ENCODE measurements around the gene LLGL2. TPM values are rescaled to one million over a fixed set of nuclear protein-coding genes. Genes with fewer than 3 reads are reported as not detected.
"Not testable (repeated sequence)": the region's sequence is repeated elsewhere in the genome, so short reads cannot be mapped to it uniquely, and the experiment has no call there.

The LLGL2 gene, protein sequence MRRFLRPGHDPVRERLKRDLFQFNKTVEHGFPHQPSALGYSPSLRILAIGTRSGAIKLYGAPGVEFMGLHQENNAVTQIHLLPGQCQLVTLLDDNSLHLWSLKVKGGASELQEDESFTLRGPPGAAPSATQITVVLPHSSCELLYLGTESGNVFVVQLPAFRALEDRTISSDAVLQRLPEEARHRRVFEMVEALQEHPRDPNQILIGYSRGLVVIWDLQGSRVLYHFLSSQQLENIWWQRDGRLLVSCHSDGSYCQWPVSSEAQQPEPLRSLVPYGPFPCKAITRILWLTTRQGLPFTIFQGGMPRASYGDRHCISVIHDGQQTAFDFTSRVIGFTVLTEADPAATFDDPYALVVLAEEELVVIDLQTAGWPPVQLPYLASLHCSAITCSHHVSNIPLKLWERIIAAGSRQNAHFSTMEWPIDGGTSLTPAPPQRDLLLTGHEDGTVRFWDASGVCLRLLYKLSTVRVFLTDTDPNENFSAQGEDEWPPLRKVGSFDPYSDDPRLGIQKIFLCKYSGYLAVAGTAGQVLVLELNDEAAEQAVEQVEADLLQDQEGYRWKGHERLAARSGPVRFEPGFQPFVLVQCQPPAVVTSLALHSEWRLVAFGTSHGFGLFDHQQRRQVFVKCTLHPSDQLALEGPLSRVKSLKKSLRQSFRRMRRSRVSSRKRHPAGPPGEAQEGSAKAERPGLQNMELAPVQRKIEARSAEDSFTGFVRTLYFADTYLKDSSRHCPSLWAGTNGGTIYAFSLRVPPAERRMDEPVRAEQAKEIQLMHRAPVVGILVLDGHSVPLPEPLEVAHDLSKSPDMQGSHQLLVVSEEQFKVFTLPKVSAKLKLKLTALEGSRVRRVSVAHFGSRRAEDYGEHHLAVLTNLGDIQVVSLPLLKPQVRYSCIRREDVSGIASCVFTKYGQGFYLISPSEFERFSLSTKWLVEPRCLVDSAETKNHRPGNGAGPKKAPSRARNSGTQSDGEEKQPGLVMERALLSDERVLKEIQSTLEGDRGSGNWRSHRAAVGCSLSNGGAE
- 10 to 100 TPM; 12.5 to 17.4 TPM for total RNA-seq

- no peaks in the 10 kb centered on the region for H3K9me3 Mint-ChIP-seq
- ATAC-seq (replicated peaks in 1 of 2), result peak; percentile 93
- peaks cover 13% of the 10 kb centered on the region for H3K4me1 Mint-ChIP-seq (ENCODE audit: low read depth)
- peak within 1 kb of the TSS; percentile 75 to 78 for H3K4me3 Mint-ChIP-seq
- no peaks in the 10 kb centered on the region for H3K27me3 Mint-ChIP-seq (ENCODE audit: low read depth)
- peaks cover 0 to 2% of the 10 kb centered on the region in 2 donors for H3K36me3 Mint-ChIP-seq (ENCODE audit: insufficient read depth in 2 of 2)
- peak; percentile 86 to 90 for DNase-seq
- no peak within 1 kb of the TSS for H3K27ac Mint-ChIP-seq
These were observed at the start of gene LLGL2 for GRCh38 chr17:75524970-75525805. LLGL2 (plus strand) TSS chr17:75525697; CDS start chr17:75543427, 17,730 bp downstream.

DNA sequence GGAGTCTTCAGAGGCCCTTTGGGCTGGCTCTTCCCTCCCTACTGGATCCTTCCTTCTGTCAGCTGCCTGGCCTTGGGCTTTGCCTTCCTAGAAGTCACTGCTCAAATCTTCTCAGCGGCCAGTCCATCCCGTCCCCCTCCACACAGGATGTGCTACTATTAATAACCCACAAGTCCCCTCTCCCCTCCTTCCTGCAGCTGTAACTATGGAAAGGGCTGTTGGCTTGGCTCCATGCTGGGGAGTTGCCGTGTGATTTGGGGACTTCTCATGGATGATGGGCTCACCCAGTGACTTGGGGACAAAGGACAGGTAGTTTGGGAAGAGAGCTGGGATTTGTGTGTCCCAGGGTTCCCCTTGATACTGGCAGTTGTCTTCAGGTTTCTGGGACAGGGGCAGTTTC, 49.6 kb upstream of the LLGL2 start:
- Mint-ChIP-seq H3K27ac (no peak overlapping the region), H3K27me3 (ENCODE audit: low read depth) (no peaks in the 10 kb centered on the region), H3K4me3 (no peak overlapping the region), H3K36me3 (ENCODE audit: insufficient read depth in 2 of 2) (no peaks in the 10 kb centered on the region), H3K4me1 (ENCODE audit: low read depth) (peaks cover 10% of the 10 kb centered on the region), H3K9me3 (no peaks in the 10 kb centered on the region)
- ATAC-seq (replicated peaks in 1 of 2), result no peak
- no peak for DNase-seq

GRCh38 chr17:75476271-75476671, 49.2 kb upstream of the LLGL2 start:
- H3K27me3 Mint-ChIP-seq (ENCODE audit: low read depth), result no peaks in the 10 kb centered on the region
- no peaks in the 10 kb centered on the region for H3K9me3 Mint-ChIP-seq
- no peaks in the 10 kb centered on the region for H3K36me3 Mint-ChIP-seq (ENCODE audit: insufficient read depth in 2 of 2)
- DNase-seq (no peak), ATAC-seq (replicated peaks in 1 of 2) (no peak)
- no peak overlapping the region for H3K4me3 Mint-ChIP-seq
- peaks cover 10% of the 10 kb centered on the region for H3K4me1 Mint-ChIP-seq (ENCODE audit: low read depth)
- no peak overlapping the region for H3K27ac Mint-ChIP-seq

DNA sequence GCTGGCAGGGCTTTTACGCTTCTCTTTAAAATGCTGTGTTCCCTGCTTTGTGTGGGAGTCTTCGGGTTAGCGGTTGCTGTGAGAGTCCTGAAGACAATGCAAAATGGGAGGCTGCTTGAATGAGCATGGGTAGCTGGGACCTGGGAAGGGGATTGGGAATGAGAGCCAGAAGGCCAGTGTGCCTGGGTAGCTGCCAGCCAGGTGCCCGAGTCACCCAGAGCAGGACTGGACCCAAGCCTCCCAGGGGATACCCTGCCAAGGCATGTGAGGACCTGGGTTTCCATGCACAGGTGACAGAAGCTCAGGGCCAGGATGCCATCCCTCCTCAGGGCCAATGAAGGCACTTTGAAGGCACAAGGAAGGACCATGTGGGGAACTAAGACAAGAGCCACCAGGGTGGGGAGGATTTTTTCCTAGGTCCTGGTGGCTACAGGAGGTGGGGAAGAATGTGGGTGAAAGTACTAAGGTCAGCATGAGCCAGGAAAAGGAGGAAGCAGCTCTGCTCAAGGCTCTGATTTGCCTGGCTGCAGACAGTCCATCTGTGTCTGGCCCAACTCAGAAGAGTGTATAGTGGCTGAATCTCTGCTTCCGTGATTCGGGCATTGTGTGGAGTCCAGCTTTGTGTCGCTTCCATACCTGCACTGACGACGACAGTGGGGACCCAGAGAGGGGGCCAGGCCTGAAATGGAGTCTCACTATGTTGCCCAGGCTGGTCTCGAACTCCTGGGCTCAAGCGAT, 48.6 kb upstream of the LLGL2 start:
- no peaks in the 10 kb centered on the region for H3K27me3 Mint-ChIP-seq (ENCODE audit: low read depth)
- no peak for DNase-seq
- H3K36me3 Mint-ChIP-seq (ENCODE audit: insufficient read depth in 2 of 2), result no peaks in the 10 kb centered on the region
- H3K9me3 Mint-ChIP-seq, result no peaks in the 10 kb centered on the region
- peaks cover 10% of the 10 kb centered on the region for H3K4me1 Mint-ChIP-seq (ENCODE audit: low read depth)
- no peak overlapping the region for H3K4me3 Mint-ChIP-seq
- H3K27ac Mint-ChIP-seq, result no peak overlapping the region
- ATAC-seq (replicated peaks in 1 of 2), result no peak

GRCh38 chr17:75477490-75477862, 48.0 kb upstream of the LLGL2 start:
- not testable (repeated sequence) for ATAC-seq (replicated peaks in 1 of 2); H3K36me3 Mint-ChIP-seq (ENCODE audit: insufficient read depth in 2 of 2); H3K27ac Mint-ChIP-seq; H3K4me3 Mint-ChIP-seq; DNase-seq; H3K27me3 Mint-ChIP-seq (ENCODE audit: low read depth); H3K9me3 Mint-ChIP-seq
- peaks cover 10% of the 10 kb centered on the region for H3K4me1 Mint-ChIP-seq (ENCODE audit: low read depth)

- Mint-ChIP-seq H3K27ac (no peak overlapping the region), H3K9me3 (no peaks in the 10 kb centered on the region), H3K36me3 (ENCODE audit: insufficient read depth in 2 of 2) (no peaks in the 10 kb centered on the region), H3K4me3 (no peak overlapping the region), H3K4me1 (ENCODE audit: low read depth) (peaks cover 10% of the 10 kb centered on the region), H3K27me3 (ENCODE audit: low read depth) (no peaks in the 10 kb centered on the region)
- ATAC-seq (replicated peaks in 1 of 2) (no peak), DNase-seq (no peak)
These were observed 47.0 kb upstream of the LLGL2 start for GRCh38 chr17:75478508-75478907.

GRCh38 chr17:75480281-75480680, 45.2 kb upstream of the LLGL2 start:
- no peak overlapping the region for H3K4me3 Mint-ChIP-seq
- H3K36me3 Mint-ChIP-seq (ENCODE audit: insufficient read depth in 2 of 2), result no peaks in the 10 kb centered on the region
- H3K9me3 Mint-ChIP-seq, result no peaks in the 10 kb centered on the region
- H3K27ac Mint-ChIP-seq, result no peak overlapping the region
- no peak for ATAC-seq (replicated peaks in 1 of 2)
- no peaks in the 10 kb centered on the region for H3K27me3 Mint-ChIP-seq (ENCODE audit: low read depth)
- peaks cover 10% of the 10 kb centered on the region for H3K4me1 Mint-ChIP-seq (ENCODE audit: low read depth)
- DNase-seq, result no peak

DNA sequence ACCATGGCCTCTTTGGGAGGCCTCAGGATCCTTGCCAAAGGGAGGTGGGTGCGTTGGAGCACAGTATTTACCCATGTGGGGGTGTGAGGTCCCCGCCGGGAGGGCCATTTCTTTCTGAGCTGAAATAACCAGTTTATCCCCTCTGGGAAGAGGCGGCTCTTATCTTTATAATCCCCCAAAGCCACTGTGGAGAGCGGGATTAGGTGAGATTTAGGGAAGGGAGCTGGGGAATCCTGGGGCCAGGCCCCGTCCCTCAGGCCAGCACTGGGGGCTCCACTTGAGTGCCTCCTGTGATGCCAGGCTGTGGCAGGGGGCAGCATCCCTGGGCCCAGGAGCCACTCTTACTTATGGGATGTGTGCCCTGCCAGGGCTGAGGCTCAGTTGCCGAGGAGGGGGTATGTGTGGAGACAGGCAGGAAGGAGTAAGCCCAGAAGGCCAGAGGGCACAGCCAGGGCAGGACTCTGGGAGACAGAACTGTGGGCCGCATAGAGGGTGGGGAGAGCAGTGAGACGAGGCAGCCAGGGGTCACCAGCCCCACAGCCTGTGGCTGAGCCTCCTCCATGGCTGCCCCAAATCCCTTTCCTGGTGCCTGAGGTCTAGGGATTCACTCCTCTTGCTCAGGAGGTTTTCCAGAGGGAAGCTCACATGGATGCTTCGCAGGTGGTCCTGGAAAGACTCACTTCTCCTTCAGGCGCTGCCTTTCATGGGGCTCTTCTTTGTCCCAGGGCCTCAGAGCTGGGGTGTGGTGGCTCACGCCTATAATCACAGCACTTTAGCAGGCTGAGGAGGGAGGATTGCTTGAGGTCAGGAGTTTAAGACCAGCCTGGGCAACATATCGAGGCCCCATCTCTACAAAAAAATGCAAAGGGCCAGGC, 44.1 kb upstream of the LLGL2 start:
- Mint-ChIP-seq H3K4me1 (ENCODE audit: low read depth) (peaks cover 11% of the 10 kb centered on the region), H3K9me3 (no peaks in the 10 kb centered on the region), H3K36me3 (ENCODE audit: insufficient read depth in 2 of 2) (no peaks in the 10 kb centered on the region), H3K4me3 (no peak overlapping the region), H3K27me3 (ENCODE audit: low read depth) (no peaks in the 10 kb centered on the region), H3K27ac (no peak overlapping the region)
- no peak for DNase-seq
- ATAC-seq (replicated peaks in 1 of 2), result no peak

DNA sequence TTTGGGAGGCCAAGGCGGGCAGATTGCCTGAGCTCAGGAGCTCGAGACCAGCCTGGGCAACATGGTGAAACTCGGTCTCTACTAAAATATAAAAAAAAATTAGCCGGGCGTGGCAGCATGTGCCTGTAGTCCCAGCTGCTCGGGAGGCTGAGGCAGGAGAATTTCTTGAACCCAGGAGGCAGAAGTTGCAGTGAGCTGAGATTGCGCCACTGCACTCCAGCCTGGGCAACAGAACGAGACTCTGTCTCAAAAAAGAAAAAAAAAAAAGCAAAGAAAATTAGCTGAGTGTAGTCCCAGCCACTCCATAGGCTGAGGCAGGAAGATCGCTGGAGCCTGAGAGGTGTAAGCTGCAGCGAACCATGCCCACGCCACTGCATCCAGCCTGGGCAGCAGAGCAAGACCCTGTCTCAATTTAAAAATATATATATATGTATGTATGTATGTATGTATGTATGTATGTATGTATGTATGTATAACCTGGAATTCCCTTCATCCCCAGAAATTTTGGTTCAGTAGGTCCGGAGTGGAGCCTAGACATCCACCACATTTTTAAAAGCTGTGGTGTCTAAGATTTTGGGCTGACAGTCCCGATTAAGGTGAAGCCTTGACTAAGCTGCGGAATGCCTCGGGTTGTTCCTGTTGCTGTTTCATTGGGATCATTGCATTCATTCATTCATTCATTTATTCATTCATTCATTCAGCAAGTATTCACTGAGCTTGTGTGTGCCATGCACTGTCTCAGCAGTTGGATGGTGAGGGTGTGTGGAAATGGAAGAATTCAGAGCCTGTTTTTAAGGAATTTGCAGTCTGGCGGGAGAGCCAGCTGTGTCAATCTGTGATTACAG, 43.2 kb upstream of the LLGL2 start:
- DNase-seq (no peak), ATAC-seq (replicated peaks in 1 of 2) (no peak)
- no peaks in the 10 kb centered on the region for H3K36me3 Mint-ChIP-seq (ENCODE audit: insufficient read depth in 2 of 2)
- H3K4me1 Mint-ChIP-seq (ENCODE audit: low read depth), result peaks cover 17% of the 10 kb centered on the region
- H3K9me3 Mint-ChIP-seq, result peaks cover 0 to 2% of the 10 kb centered on the region in 2 donors
- H3K27ac Mint-ChIP-seq, result no peak overlapping the region
- H3K27me3 Mint-ChIP-seq (ENCODE audit: low read depth), result no peaks in the 10 kb centered on the region
- no peak overlapping the region for H3K4me3 Mint-ChIP-seq

GRCh38 chr17:75485688-75486087, 39.8 kb upstream of the LLGL2 start:
- H3K36me3 Mint-ChIP-seq (ENCODE audit: insufficient read depth in 2 of 2), result no peaks in the 10 kb centered on the region
- no peak for ATAC-seq (replicated peaks in 1 of 2)
- no peak overlapping the region for H3K4me3 Mint-ChIP-seq
- H3K27me3 Mint-ChIP-seq (ENCODE audit: low read depth), result no peaks in the 10 kb centered on the region
- no peak for DNase-seq
- peaks cover 0 to 3% of the 10 kb centered on the region in 2 donors for H3K9me3 Mint-ChIP-seq
- H3K4me1 Mint-ChIP-seq (ENCODE audit: low read depth), result peaks cover 21% of the 10 kb centered on the region
- no peak overlapping the region for H3K27ac Mint-ChIP-seq

DNA sequence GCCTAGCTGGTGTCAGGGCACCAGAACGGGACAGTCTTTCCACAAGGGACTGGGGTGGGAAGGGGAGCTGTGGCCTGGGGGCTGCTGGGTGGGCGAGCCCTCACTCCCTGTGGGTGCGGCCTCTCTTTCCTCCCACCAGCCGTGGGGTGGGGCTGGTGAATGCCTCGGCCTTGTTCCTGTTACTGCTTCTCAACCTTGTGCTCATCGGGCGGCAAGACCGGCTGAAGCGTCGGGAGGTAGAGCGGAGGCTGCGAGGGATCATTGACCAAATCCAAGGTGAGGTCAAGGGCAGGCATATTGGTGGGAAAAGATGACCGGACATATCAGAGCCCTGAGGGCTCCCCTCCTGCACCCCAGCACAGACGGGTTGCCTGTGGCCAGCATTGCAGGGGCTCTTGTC, 39.3 kb upstream of the LLGL2 start:
- Mint-ChIP-seq H3K9me3 (peaks cover 0 to 3% of the 10 kb centered on the region in 2 donors), H3K4me3 (peak overlapping the region in 1 of 2 donors; percentile 50), H3K36me3 (ENCODE audit: insufficient read depth in 2 of 2) (no peaks in the 10 kb centered on the region), H3K27me3 (ENCODE audit: low read depth) (no peaks in the 10 kb centered on the region), H3K27ac (no peak overlapping the region), H3K4me1 (ENCODE audit: low read depth) (peaks cover 19% of the 10 kb centered on the region)
- ATAC-seq (replicated peaks in 1 of 2) (no peak), DNase-seq (no peak)

Measured in activated T-cell treated with anti-CD3 and anti-CD28 coated beads, Interleukin-2, amount 50 U/mL, for 72 hours (primary cell).